WERI-Rb-1 (cell line): ENCODE results near the gene ECHDC3.

Source experiments
- DNase-seq: peaks from one replicate; pipeline ENCODE4 v3.0.0-alpha.2; 2020
- H3K27ac ChIP-seq: fragments of 250-450 bp; sonication (Bioruptor Pico); 2 replicates; pipeline ENCODE4 v1.5.1; 2020; ENCODE audit warnings: mild to moderate bottlenecking, moderate library complexity
- H3K27me3 ChIP-seq: fragments of 250-450 bp; sonication (Bioruptor Pico); 2 replicates; pipeline ENCODE4 v1.5.1; 2021; ENCODE audit warnings: mild to moderate bottlenecking, low read depth, moderate library complexity; ENCODE audit not compliant: insufficient read depth, severe bottlenecking
- H3K36me3 ChIP-seq: fragments of 250-450 bp; sonication (Bioruptor Pico); 2 replicates; pipeline ENCODE4 v1.5.1; 2020; ENCODE audit warnings: mild to moderate bottlenecking, moderate library complexity
- H3K4me3 ChIP-seq: 2 replicates; pipeline ENCODE4 v1.5.1; 2011; ENCODE audit warnings: low read depth, mild to moderate bottlenecking, control low read depth, low read length
- H3K9me3 ChIP-seq: fragments of 250-450 bp; sonication (Bioruptor Pico); 2 replicates; pipeline ENCODE4 v1.5.1; 2021; ENCODE audit warnings: mild to moderate bottlenecking, moderate library complexity; ENCODE audit not compliant: severe bottlenecking
- TF ChIP-seq, protein P1 (sequence below): IDR thresholded peaks from 2 replicates; pipeline ENCODE4 v1.5.1; 2011; ENCODE audit warnings: low read depth, mild to moderate bottlenecking, control low read depth, inconsistent platforms, low read length

ECHDC3 gene

DNA sequence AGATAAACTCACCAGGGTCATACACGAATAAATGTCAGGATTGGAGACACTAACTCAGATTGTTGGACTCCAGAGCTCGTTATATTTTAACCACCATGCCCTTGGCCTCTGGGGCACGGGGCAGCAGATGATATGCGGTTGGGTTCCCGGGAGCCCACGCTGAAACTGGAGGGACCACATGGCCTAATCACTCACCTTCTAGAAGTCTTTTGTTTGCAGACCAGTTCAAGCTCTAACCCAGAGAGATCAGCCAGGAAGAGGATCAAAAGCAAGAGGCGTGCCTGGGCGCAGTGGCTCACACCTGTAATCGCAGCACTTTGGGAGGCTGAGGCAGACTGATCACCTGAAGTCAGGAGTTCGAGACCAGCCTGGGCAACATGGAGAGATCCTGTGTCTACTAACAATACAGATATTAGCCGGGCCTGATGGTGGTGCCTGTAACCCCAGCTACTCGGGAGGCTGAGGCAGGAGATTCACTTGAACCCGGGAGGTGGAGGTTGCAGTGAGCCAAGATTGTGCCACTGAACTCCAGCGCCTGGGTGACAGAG lies 42.6 kb upstream of the ECHDC3 start:
- Histone ChIP-seq H3K27me3 (no peaks in the 10 kb centered on the region), H3K36me3 (no peaks in the 10 kb centered on the region), H3K9me3 (no peaks in the 10 kb centered on the region), H3K27ac (no peak overlapping the region), H3K4me3 (no peak overlapping the region)
- no peak for DNase-seq
- TF ChIP-seq, protein P1, sequence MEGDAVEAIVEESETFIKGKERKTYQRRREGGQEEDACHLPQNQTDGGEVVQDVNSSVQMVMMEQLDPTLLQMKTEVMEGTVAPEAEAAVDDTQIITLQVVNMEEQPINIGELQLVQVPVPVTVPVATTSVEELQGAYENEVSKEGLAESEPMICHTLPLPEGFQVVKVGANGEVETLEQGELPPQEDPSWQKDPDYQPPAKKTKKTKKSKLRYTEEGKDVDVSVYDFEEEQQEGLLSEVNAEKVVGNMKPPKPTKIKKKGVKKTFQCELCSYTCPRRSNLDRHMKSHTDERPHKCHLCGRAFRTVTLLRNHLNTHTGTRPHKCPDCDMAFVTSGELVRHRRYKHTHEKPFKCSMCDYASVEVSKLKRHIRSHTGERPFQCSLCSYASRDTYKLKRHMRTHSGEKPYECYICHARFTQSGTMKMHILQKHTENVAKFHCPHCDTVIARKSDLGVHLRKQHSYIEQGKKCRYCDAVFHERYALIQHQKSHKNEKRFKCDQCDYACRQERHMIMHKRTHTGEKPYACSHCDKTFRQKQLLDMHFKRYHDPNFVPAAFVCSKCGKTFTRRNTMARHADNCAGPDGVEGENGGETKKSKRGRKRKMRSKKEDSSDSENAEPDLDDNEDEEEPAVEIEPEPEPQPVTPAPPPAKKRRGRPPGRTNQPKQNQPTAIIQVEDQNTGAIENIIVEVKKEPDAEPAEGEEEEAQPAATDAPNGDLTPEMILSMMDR = no peak

DNA sequence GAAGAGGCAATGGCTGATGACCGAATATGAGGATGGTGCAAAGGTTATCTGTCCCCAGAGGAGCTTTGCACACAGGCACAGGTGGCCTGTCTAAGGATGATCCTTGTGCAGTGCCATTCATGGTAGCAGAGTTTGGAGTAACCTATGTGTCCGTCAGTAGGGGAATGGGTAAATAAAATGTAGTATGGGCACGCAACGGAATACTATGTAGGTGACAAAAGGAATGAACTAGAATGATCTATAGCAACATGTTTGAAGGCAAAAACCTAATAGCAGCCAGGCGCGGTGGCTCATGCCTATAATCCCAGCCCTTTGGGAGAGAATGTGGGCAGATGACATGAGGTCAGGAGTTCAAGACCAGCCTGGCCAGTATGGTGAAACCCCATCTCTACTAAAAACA lies 41.6 kb upstream of the ECHDC3 start:
- TF ChIP-seq, protein P1 = no peak
- H3K27ac ChIP-seq = no peak overlapping the region
- no peaks in the 10 kb centered on the region for H3K36me3 ChIP-seq
- H3K9me3 ChIP-seq = no peaks in the 10 kb centered on the region
- no peak overlapping the region for H3K4me3 ChIP-seq
- no peaks in the 10 kb centered on the region for H3K27me3 ChIP-seq
- DNase-seq = no peak

DNA sequence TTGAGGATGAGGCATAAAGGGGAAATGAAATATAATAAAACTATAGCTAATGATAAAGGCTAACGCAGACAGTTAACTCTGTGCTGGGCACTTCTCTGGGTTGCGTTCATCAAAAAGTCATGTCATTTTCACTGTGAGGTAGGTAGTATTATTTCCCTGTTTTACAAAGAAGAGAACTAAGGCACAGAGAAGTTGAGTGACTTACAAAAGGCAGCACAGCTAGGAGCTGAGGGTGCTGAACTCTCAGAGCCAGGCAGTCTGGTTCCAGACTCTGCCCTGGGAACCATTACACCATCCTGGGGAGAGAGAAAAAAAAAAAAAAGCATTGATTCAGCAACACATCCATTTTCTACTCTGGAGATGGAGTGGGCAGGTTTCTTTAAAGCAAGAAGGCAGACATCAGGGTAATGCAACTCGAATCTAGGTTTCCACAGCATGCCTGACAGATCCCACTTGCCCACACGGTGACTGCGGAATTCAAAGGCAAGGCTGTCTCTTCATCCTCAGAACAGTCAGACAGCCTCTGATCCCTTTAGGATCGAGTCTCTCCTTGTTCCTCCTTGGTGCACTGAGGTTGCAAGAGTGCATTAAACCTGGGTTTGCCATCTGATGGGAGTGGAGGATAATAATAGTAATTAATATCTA lies 40.6 kb upstream of the ECHDC3 start:
- Histone ChIP-seq H3K27me3 (no peaks in the 10 kb centered on the region), H3K36me3 (no peaks in the 10 kb centered on the region), H3K4me3 (no peak overlapping the region), H3K9me3 (no peaks in the 10 kb centered on the region), H3K27ac (no peak overlapping the region)
- DNase-seq = no peak
- TF ChIP-seq, protein P1 = no peak

DNA sequence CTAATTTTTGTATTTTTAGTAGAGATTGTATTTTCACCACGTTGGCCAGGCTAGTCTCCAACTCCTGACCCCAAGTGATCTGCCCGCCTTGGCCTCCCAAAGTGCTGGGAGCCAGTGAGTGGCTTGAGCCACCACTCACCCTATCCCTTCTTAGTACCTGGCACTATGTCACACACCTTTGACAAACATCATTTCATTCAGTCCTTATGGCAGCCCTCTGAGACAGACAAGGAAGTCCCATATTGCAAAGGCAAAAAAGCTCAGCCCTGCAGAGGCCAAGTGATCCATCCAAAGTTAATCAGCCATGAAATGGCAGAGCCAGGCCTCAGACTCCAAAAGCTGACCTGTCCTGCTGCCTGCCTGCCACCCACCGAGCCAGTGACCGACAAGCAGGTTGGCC lies 39.9 kb upstream of the ECHDC3 start:
- Histone ChIP-seq H3K4me3 (no peak overlapping the region), H3K36me3 (no peaks in the 10 kb centered on the region), H3K27ac (no peak overlapping the region), H3K9me3 (no peaks in the 10 kb centered on the region), H3K27me3 (no peaks in the 10 kb centered on the region)
- TF ChIP-seq, protein P1 = no peak
- no peak for DNase-seq

- H3K36me3 ChIP-seq = no peaks in the 10 kb centered on the region
- TF ChIP-seq, protein P1 = no peak
Measured at GRCh38 chr10:11704092-11704491, 38.1 kb upstream of the ECHDC3 start.

GRCh38 chr10:11705722-11706121 lies 36.5 kb upstream of the ECHDC3 start:
- TF ChIP-seq, protein P1 = no peak
- no peak overlapping the region for H3K27ac ChIP-seq
- no peaks in the 10 kb centered on the region for H3K9me3 ChIP-seq
- no peaks in the 10 kb centered on the region for H3K27me3 ChIP-seq
- no peaks in the 10 kb centered on the region for H3K36me3 ChIP-seq
- no peak overlapping the region for H3K4me3 ChIP-seq
- DNase-seq = no peak

More at GRCh38 chr10:11704092-11704491, 38.1 kb upstream of the ECHDC3 start:
- H3K4me3 ChIP-seq = no peak overlapping the region
- no peak for DNase-seq
- no peak overlapping the region for H3K27ac ChIP-seq
- no peaks in the 10 kb centered on the region for H3K9me3 ChIP-seq
- H3K27me3 ChIP-seq = no peaks in the 10 kb centered on the region
